ENCODE results near the gene LRRC4C. TPM values are rescaled to one million over a fixed set of nuclear protein-coding genes. Genes with fewer than 3 reads are reported as not detected.

Gene LRRC4C
- total and polyA plus RNA-seq, 4 donors: 0.10 to 0.93 (median 0.30) TPM

GRCh38 chr11:40294349-40294735 is 1165.1 kb downstream of the LRRC4C start:
- 77% methylated on average over 13 of the region's 13 CpGs for WGBS
- no peaks in the 10 kb centered on the region for H3K9me3 ChIP-seq (ENCODE audit: control insufficient read depth in 4 of 4, low read length in 3 of 4)
- no peak overlapping the region for H3K4me3 ChIP-seq (ENCODE audit: low read depth in 1 of 3, low read length in 3 of 3)
- TF ChIP-seq TAF1 (conservative IDR thresholded peaks at IDR 0.05) (no peak), HNF4A (conservative IDR thresholded peaks at IDR 0.05) (no peak), SP1 (IDR thresholded peaks at IDR 0.05) (no peak), YY1 (IDR thresholded peaks at IDR 0.05) (no peak), JUND (IDR thresholded peaks at IDR 0.05) (no peak), GABPA (IDR thresholded peaks at IDR 0.05 in 1 of 2, conservative IDR thresholded peaks at IDR 0.05 in 1 of 2) (no peak), FOXA1 (IDR thresholded peaks at IDR 0.05) (no peak), RXRA (IDR thresholded peaks at IDR 0.05) (no peak), REST (IDR thresholded peaks at IDR 0.05) (no peak), RAD21 (IDR thresholded peaks at IDR 0.05) (no peak)
- TF ChIP-seq, protein P1, sequence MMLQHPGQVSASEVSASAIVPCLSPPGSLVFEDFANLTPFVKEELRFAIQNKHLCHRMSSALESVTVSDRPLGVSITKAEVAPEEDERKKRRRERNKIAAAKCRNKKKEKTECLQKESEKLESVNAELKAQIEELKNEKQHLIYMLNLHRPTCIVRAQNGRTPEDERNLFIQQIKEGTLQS (IDR thresholded peaks at IDR 0.05): no peak
- TF ChIP-seq, protein P2, sequence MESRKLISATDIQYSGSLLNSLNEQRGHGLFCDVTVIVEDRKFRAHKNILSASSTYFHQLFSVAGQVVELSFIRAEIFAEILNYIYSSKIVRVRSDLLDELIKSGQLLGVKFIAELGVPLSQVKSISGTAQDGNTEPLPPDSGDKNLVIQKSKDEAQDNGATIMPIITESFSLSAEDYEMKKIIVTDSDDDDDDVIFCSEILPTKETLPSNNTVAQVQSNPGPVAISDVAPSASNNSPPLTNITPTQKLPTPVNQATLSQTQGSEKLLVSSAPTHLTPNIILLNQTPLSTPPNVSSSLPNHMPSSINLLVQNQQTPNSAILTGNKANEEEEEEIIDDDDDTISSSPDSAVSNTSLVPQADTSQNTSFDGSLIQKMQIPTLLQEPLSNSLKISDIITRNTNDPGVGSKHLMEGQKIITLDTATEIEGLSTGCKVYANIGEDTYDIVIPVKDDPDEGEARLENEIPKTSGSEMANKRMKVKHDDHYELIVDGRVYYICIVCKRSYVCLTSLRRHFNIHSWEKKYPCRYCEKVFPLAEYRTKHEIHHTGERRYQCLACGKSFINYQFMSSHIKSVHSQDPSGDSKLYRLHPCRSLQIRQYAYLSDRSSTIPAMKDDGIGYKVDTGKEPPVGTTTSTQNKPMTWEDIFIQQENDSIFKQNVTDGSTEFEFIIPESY (IDR thresholded peaks at IDR 0.05): no peak
- TF ChIP-seq, protein P3, sequence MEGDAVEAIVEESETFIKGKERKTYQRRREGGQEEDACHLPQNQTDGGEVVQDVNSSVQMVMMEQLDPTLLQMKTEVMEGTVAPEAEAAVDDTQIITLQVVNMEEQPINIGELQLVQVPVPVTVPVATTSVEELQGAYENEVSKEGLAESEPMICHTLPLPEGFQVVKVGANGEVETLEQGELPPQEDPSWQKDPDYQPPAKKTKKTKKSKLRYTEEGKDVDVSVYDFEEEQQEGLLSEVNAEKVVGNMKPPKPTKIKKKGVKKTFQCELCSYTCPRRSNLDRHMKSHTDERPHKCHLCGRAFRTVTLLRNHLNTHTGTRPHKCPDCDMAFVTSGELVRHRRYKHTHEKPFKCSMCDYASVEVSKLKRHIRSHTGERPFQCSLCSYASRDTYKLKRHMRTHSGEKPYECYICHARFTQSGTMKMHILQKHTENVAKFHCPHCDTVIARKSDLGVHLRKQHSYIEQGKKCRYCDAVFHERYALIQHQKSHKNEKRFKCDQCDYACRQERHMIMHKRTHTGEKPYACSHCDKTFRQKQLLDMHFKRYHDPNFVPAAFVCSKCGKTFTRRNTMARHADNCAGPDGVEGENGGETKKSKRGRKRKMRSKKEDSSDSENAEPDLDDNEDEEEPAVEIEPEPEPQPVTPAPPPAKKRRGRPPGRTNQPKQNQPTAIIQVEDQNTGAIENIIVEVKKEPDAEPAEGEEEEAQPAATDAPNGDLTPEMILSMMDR (IDR thresholded peaks at IDR 0.05; ENCODE audit: low read depth, low read length, missing input control): no peak
- H3K36me3 ChIP-seq (ENCODE audit: control insufficient read depth in 4 of 4, insufficient read depth in 3 of 4, low read depth in 1 of 4, low read length in 3 of 4): no peaks in the 10 kb centered on the region
- DNase-seq (ENCODE audit: low spot score): no peak
- H3K9ac ChIP-seq (ENCODE audit: low read depth in 1 of 2, low read length in 2 of 2): no peak overlapping the region
- no peak overlapping the region for H3K27ac ChIP-seq (ENCODE audit: low read depth in 1 of 2, low read length in 2 of 2)
- peaks cover 2 to 17% (median 9%) of the 10 kb centered on the region in 4 donors for H3K4me1 ChIP-seq (ENCODE audit: control insufficient read depth in 4 of 4, insufficient read depth in 4 of 4, low read length in 3 of 4)
- H3K27me3 ChIP-seq (ENCODE audit: control insufficient read depth in 4 of 4, insufficient read depth in 4 of 4, low read length in 3 of 4): no peaks in the 10 kb centered on the region

GRCh38 chr11:40293655-40294348 is 1165.7 kb downstream of the LRRC4C start:
- H3K9ac ChIP-seq (ENCODE audit: low read depth in 1 of 2, low read length in 2 of 2): no peak overlapping the region
- DNase-seq (ENCODE audit: low spot score): peak; percentile 62
- H3K27me3 ChIP-seq (ENCODE audit: control insufficient read depth in 4 of 4, insufficient read depth in 4 of 4, low read length in 3 of 4): no peaks in the 10 kb centered on the region
- 4% methylated on average over 27 of the region's 27 CpGs for WGBS
- peak overlapping the region; percentile 25 to 77 for H3K27ac ChIP-seq (ENCODE audit: low read depth in 1 of 2, low read length in 2 of 2)
- no peaks in the 10 kb centered on the region for H3K9me3 ChIP-seq (ENCODE audit: control insufficient read depth in 4 of 4, low read length in 3 of 4)
- peak overlapping the region; percentile 70 to 78 (median 77) for H3K4me3 ChIP-seq (ENCODE audit: low read depth in 1 of 3, low read length in 3 of 3)
- no peaks in the 10 kb centered on the region for H3K36me3 ChIP-seq (ENCODE audit: control insufficient read depth in 4 of 4, insufficient read depth in 3 of 4, low read depth in 1 of 4, low read length in 3 of 4)
- peaks cover 2 to 17% (median 9%) of the 10 kb centered on the region in 4 donors for H3K4me1 ChIP-seq (ENCODE audit: control insufficient read depth in 4 of 4, insufficient read depth in 4 of 4, low read length in 3 of 4)
- no peak for TF ChIP-seq RXRA (IDR thresholded peaks at IDR 0.05)
- TF ChIP-seq FOXA1 (IDR thresholded peaks at IDR 0.05): no peak
- TF ChIP-seq, protein P4, sequence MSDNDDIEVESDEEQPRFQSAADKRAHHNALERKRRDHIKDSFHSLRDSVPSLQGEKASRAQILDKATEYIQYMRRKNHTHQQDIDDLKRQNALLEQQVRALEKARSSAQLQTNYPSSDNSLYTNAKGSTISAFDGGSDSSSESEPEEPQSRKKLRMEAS (IDR thresholded peaks at IDR 0.05): no peak
- TF ChIP-seq HNF4G (IDR thresholded peaks at IDR 0.05): no peak
- TF ChIP-seq, protein P1 (IDR thresholded peaks at IDR 0.05): no peak
- TF ChIP-seq NR2F2 (IDR thresholded peaks at IDR 0.05): no peak
- no peak for TF ChIP-seq TAF1 (conservative IDR thresholded peaks at IDR 0.05)
- TF ChIP-seq, protein P3 (IDR thresholded peaks at IDR 0.05; ENCODE audit: low read depth, low read length, missing input control): peak; percentile 92
- TF ChIP-seq SP1 (IDR thresholded peaks at IDR 0.05): peak; percentile 67
- TF ChIP-seq JUND (IDR thresholded peaks at IDR 0.05): no peak
- TF ChIP-seq EGR1 (IDR thresholded peaks at IDR 0.05; ENCODE audit: low read depth in 2 of 2): no peak
- TF ChIP-seq YY1 (IDR thresholded peaks at IDR 0.05): peak; percentile 42

All from liver (tissue), 9 donors.